ENCODE data around the gene SLC25A22. TPM values are rescaled to one million over a fixed set of nuclear protein-coding genes. Genes with fewer than 3 reads are reported as not detected.

Gene SLC25A22
- total and polyA plus RNA-seq, 10 of the 15 experiments (the other 5 are each of a cell fraction or from before 2014, with no cell fraction given) = 0.27 to 27.0 (median 8.2) TPM

- H2AFZ ChIP-seq (ENCODE audit: control insufficient read depth, low read depth, low read length) = no peak overlapping the region
- no peak overlapping the region for H3K27ac ChIP-seq (ENCODE audit: control insufficient read depth, insufficient read depth)
- H3K27me3 ChIP-seq (replicated peaks in 1 of 2; ENCODE audit: control insufficient read depth in 2 of 2, insufficient read depth in 2 of 2, low read length in 1 of 2) = no peaks in the 10 kb centered on the region
- no peak overlapping the region for H3K4me2 ChIP-seq (ENCODE audit: control insufficient read depth, insufficient read depth)
- no peak overlapping the region for H3K4me3 ChIP-seq
- no peaks in the 10 kb centered on the region; a peak in 2 of 4 replicates for H3K36me3 ChIP-seq (ENCODE audit: control insufficient read depth in 2 of 2, insufficient read depth in 2 of 2, low read length in 1 of 2)
- no peaks in the 10 kb centered on the region for H3K9me3 ChIP-seq (replicated peaks; ENCODE audit: control insufficient read depth, insufficient read depth, low read length)
- FAIRE-seq (no peak), ATAC-seq (no peak), DNase-seq (ENCODE audit: low read depth, low spot score) (no peak)
- RAD21 ChIA-PET (ENCODE audit: unreplicated experiment) = no interaction called here
- peaks cover 5% of the 10 kb centered on the region for H3K79me2 ChIP-seq (ENCODE audit: control insufficient read depth, insufficient read depth, low read length)
- CTCF ChIA-PET = no interaction called here
- H3K9ac ChIP-seq (ENCODE audit: control insufficient read depth, insufficient read depth, low read length) = no peak overlapping the region
- H3K4me1 ChIP-seq (ENCODE audit: control insufficient read depth, insufficient read depth, low read length) = peaks cover 13% of the 10 kb centered on the region
- SMC1A ChIA-PET (ENCODE audit: uncharacterized antibody, unreplicated experiment) = no interaction called here
- H4K20me1 ChIP-seq (ENCODE audit: control insufficient read depth, insufficient read depth) = no peaks in the 10 kb centered on the region; the same call in 1 of the 2 replicates
- POLR2A ChIA-PET = no interaction called here
- intact Hi-C loops (cut with micrococcal nuclease; ENCODE audit: unreplicated experiment) (no loop called here), in situ Hi-C loops (cut with MboI) (loop anchor here (25.0 kb wide), 1 partner anchor 1564 kb away; the partner anchor contains the start of gene CD81)
- BruUV-seq (replicated peaks) = no TSS peak
- WGBS (ENCODE audit: insufficient coverage, insufficient replicate concordance, low lambda C conversion rate, missing lambda C conversion rate) = 90% methylated on average over 31 of the region's 53 CpGs
- TF ChIP-seq RBBP5 (conservative IDR thresholded peaks at IDR 0.05) (no peak), NKRF (conservative IDR thresholded peaks at IDR 0.05) (no peak), MEF2A (IDR thresholded peaks at IDR 0.05; ENCODE audit: insufficient read depth, low read depth, low read length) (no peak), HCFC1 (IDR thresholded peaks at IDR 0.05; ENCODE audit: low read length) (no peak), KLF5 (IDR thresholded peaks at IDR 0.05; ENCODE audit: partially characterized antibody) (no peak), YBX1 (IDR thresholded peaks at IDR 0.05) (no peak), HDGF (IDR thresholded peaks at IDR 0.05) (no peak), EED (IDR thresholded peaks at IDR 0.05; ENCODE audit: low read depth) (no peak), PML (IDR thresholded peaks at IDR 0.05; ENCODE audit: low read length) (no peak), PRDM15 (CRISPR knock-in tag; IDR thresholded peaks at IDR 0.05) (no peak), KAT2A (conservative IDR thresholded peaks at IDR 0.05; ENCODE audit: control insufficient read depth, low read depth, low read length) (no peak), BACH1 (IDR thresholded peaks at IDR 0.05; ENCODE audit: borderline replicate concordance) (no peak), NR2C2 (IDR thresholded peaks at IDR 0.05; ENCODE audit: borderline replicate concordance, control insufficient read depth, insufficient read length, low read depth) (no peak)
- TF ChIP-seq, protein P1, sequence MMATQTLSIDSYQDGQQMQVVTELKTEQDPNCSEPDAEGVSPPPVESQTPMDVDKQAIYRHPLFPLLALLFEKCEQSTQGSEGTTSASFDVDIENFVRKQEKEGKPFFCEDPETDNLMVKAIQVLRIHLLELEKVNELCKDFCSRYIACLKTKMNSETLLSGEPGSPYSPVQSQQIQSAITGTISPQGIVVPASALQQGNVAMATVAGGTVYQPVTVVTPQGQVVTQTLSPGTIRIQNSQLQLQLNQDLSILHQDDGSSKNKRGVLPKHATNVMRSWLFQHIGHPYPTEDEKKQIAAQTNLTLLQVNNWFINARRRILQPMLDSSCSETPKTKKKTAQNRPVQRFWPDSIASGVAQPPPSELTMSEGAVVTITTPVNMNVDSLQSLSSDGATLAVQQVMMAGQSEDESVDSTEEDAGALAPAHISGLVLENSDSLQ (IDR thresholded peaks at IDR 0.05) = no peak
- TF ChIP-seq, protein P2, sequence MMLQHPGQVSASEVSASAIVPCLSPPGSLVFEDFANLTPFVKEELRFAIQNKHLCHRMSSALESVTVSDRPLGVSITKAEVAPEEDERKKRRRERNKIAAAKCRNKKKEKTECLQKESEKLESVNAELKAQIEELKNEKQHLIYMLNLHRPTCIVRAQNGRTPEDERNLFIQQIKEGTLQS (IDR thresholded peaks at IDR 0.05; ENCODE audit: borderline replicate concordance, extremely low read depth, low read depth, low read length) = no peak
- TF ChIP-seq, protein P3, sequence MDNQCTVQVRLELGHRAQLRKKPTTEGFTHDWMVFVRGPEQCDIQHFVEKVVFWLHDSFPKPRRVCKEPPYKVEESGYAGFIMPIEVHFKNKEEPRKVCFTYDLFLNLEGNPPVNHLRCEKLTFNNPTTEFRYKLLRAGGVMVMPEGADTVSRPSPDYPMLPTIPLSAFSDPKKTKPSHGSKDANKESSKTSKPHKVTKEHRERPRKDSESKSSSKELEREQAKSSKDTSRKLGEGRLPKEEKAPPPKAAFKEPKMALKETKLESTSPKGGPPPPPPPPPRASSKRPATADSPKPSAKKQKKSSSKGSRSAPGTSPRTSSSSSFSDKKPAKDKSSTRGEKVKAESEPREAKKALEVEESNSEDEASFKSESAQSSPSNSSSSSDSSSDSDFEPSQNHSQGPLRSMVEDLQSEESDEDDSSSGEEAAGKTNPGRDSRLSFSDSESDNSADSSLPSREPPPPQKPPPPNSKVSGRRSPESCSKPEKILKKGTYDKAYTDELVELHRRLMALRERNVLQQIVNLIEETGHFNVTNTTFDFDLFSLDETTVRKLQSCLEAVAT (IDR thresholded peaks at IDR 0.05) = no peak
Observed at GRCh38 chr11:823441-824291, 25.6 kb upstream of the SLC25A22 start.
